Body of pancreas (tissue), 4 donors: Measurements from ENCODE around the gene HPS5.

Experiments used
- POLR2A ChIP-seq, 3 donors: fragments of 450-650 bp; IDR thresholded peaks; one replicate each; pipeline ENCODE4 v1.6.1; 2016; ENCODE audit warnings: antibody characterized with exemption in 3 of 3, mild to moderate bottlenecking in 2 of 3
- TF ChIP-seq, protein P1 (sequence below), 7 experiments: fragments of 450-650 bp in 4 of 7; fragments of 200-600 bp in 3 of 7; sonication (generic) in 3 of 7; IDR thresholded peaks; one replicate each; pipeline ENCODE4 v1.5.1; 2016 to 2019; ENCODE audit warnings: antibody characterized with exemption in 7 of 7

DNA sequence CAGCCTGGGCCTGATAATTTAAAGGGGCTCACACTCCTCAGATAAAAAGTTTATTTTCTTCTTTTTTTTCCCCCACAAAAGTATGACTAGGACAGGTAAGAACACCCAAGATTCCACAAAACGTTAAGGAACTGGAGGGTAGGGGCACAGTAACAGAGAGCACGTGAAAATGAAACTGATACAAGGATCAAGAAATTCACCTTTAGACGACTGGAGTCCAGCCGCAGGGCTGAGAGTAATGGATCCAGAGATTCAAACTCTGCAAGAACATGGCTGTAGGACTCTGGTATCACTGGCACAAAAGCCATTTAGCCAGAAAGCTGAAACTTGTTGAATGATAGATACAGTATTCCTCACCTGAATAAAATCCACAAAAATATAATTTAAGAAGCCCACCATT is 4.4 kb downstream of the HPS5 start:
- no peak for TF ChIP-seq POLR2A (IDR thresholded peaks at IDR 0.05)
- TF ChIP-seq, protein P1, sequence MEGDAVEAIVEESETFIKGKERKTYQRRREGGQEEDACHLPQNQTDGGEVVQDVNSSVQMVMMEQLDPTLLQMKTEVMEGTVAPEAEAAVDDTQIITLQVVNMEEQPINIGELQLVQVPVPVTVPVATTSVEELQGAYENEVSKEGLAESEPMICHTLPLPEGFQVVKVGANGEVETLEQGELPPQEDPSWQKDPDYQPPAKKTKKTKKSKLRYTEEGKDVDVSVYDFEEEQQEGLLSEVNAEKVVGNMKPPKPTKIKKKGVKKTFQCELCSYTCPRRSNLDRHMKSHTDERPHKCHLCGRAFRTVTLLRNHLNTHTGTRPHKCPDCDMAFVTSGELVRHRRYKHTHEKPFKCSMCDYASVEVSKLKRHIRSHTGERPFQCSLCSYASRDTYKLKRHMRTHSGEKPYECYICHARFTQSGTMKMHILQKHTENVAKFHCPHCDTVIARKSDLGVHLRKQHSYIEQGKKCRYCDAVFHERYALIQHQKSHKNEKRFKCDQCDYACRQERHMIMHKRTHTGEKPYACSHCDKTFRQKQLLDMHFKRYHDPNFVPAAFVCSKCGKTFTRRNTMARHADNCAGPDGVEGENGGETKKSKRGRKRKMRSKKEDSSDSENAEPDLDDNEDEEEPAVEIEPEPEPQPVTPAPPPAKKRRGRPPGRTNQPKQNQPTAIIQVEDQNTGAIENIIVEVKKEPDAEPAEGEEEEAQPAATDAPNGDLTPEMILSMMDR (IDR thresholded peaks at IDR 0.05) = no peak
